ENCODE data around the gene LYRM9. TPM values are rescaled to one million over a fixed set of nuclear protein-coding genes. Genes with fewer than 3 reads are reported as not detected.

Gene LYRM9
- total and polyA plus RNA-seq, 9 of the 15 experiments (the other 6 are each of a cell fraction or from before 2014, with no cell fraction given) = 0.98 to 4.7 (median 1.8) TPM

GRCh38 chr17:27860971-27861664 lies 32.0 kb downstream of the LYRM9 start (continued):
- TF ChIP-seq DIDO1 (tag; IDR thresholded peaks at IDR 0.05; ENCODE audit: low read depth) (no peak), ZFP1 (CRISPR knock-in tag; IDR thresholded peaks at IDR 0.05) (no peak), SRSF9 (IDR thresholded peaks at IDR 0.05; ENCODE audit: borderline replicate concordance, low read depth, low read length) (no peak), RBM34 (IDR thresholded peaks at IDR 0.05; ENCODE audit: borderline replicate concordance, insufficient read depth, low read length) (no peak), SREBF1 (IDR thresholded peaks at IDR 0.05; ENCODE audit: borderline replicate concordance, low read depth, low read length) (no peak), BRCA1 (IDR thresholded peaks at IDR 0.05) (no peak), BRCA1 (CRISPR knock-in tag; IDR thresholded peaks at IDR 0.05) (no peak), LARP7 (IDR thresholded peaks at IDR 0.05) (no peak)

- H3K4me1 ChIP-seq (replicated peaks in 1 of 2; ENCODE audit: control insufficient read depth in 2 of 2, insufficient read depth in 2 of 2, low read length in 2 of 2) = no peaks in the 10 kb centered on the region; a peak in 2 of 5 replicates
- peaks cover 21 to 38% of the 10 kb centered on the region in 2 experiments; a peak in 4 of 5 replicates for H3K27me3 ChIP-seq (ENCODE audit: control insufficient read depth in 2 of 2, insufficient read depth in 2 of 2, low read length in 2 of 2)
- no peaks in the 10 kb centered on the region for H3K79me2 ChIP-seq (ENCODE audit: control insufficient read depth, insufficient read depth, low read length)
- H3K4me2 ChIP-seq (ENCODE audit: insufficient read depth, low read length) = no peak overlapping the region
- no peak overlapping the region for H2AFZ ChIP-seq (ENCODE audit: low read depth, low read length)
- no peak overlapping the region for H3K27ac ChIP-seq (ENCODE audit: extremely low read depth, low read depth, low read length)
- ChIA-PET CTCF (ENCODE audit: low intra/inter-chr PET ratio) (no interaction called here), POLR2A (interaction anchor here (0.6 to 1.2 kb wide), 4 partner anchors 12 to 257 kb away, joined by 3 read pairs; no protein-coding TSS in a partner anchor)
- no peak for TF ChIP-seq POLR3A (IDR thresholded peaks at IDR 0.05; ENCODE audit: borderline replicate concordance, extremely low read depth, insufficient read depth, insufficient read length)
- 0 out of 2 replicates have a peak, but pooled peaks have one; percentile 35 for TF ChIP-seq TFE3 (CRISPR knock-in tag; IDR thresholded peaks at IDR 0.05)
- no peaks in the 10 kb centered on the region for H3K9me1 ChIP-seq (ENCODE audit: control insufficient read depth, insufficient read depth, low read length)
- H3K36me3 ChIP-seq (ENCODE audit: control insufficient read depth, insufficient read depth, low read length) = no peaks in the 10 kb centered on the region
- no peaks in the 10 kb centered on the region; the same call in 1 of the 2 replicates for H3K9me3 ChIP-seq (replicated peaks; ENCODE audit: control insufficient read depth, insufficient read depth, low read depth, low read length)
- FAIRE-seq = no peak
- in situ Hi-C loops (cut with MboI) (no loop called here), intact Hi-C loops (cut with micrococcal nuclease) (no loop called here)
- 5% methylated on average over 6 of the region's 6 CpGs for WGBS (ENCODE audit: insufficient coverage, low coverage, missing lambda C conversion rate)
- no peak for DNase-seq (ENCODE audit: extremely low read depth in 1 of 4, low spot score in 3 of 4)
- H3K9ac ChIP-seq (ENCODE audit: insufficient read depth in 1 of 2, low read depth in 2 of 2, low read length in 2 of 2) = no peak overlapping the region
- H3K4me3 ChIP-seq = no peak overlapping the region
- H4K20me1 ChIP-seq (replicated peaks; ENCODE audit: control insufficient read depth, insufficient read depth, low read length) = no peaks in the 10 kb centered on the region
- ATAC-seq = no peak
- no TSS peak for BruUV-seq (replicated peaks)
Measured at GRCh38 chr17:27858621-27859305, 34.4 kb downstream of the LYRM9 start.

All from K562 (cell line).